GM18907 (cell line): Measurements from ENCODE around the gene PRICKLE3.
"Not testable (repeated sequence)": the region's sequence is repeated elsewhere in the genome, so short reads cannot be mapped to it uniquely, and the experiment has no call there.

Experiments
- ATAC-seq: cut with Tn5 transposase; IDR thresholded peaks from one replicate; pipeline ENCODE4 v1.9.1; 2021; ENCODE audit warnings: mild to moderate bottlenecking, moderate library complexity; ENCODE audit not compliant: unreplicated experiment

The PRICKLE3 gene

DNA sequence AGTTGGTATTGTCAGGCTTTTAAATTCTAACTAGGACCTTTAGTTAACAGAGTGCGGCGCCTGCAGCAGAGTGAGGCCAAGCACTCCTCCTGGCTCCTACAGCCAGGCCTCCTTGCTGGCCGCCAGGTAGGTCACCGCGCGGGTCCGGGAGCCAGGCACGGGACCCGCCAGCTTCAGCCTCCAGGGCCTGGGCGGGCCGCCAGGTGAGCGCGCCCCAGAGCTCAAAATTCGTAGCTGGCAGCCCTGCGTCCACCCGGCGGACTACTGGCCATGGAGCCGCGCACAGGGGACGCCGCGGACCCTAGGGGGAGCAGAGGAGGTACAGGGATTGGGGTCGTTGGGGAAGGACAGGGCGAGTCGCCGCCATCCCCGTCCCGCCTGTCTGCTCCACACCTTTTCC lies 23.6 kb downstream of the PRICKLE3 start, which contains the start of gene MAGIX:
Gene MAGIX (plus strand): TSS at position 139 of the 400 bp plus-strand sequence. CDS start 132 bp downstream, at position 271.
- no peak for ATAC-seq

DNA sequence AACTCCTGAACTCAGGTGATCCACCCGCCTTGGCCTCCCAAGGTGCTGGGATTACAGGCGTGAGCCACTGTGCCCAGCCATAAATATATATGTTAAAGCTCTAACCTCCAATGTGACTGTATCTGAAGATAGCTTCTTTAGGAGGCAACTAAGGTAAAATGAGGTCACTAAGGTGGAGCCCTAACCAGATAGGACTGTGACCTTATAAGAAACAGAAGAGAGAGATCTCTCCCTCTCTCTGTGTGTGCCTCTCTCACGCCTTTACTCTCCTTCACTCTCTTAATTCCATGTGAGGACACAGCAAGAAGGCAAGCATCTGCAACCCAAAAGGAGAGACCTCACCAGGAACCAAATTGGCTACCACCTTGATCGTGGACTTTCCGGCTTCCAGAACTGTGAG lies 24.5 kb downstream of the PRICKLE3 start:
- no peak for ATAC-seq

DNA sequence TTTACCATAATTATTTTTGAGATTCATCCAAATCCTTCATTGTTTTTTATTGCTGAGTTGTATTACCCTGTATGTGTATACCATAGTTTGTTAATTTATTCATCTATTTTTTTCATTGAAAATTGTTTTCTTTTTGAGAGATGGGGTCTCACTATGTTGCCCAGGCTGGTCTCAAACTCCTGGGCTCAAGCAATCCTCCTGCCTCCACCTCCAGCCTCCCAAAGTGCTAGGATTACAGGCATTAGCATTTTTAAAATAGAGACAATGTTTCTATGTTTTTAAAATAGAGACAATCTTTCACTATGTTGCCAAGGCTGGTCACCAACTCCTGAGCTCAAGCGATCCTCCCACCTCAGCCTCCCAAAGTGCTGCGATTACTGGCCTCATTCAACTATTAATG lies 25.3 kb downstream of the PRICKLE3 start:
- ATAC-seq: no peak

DNA sequence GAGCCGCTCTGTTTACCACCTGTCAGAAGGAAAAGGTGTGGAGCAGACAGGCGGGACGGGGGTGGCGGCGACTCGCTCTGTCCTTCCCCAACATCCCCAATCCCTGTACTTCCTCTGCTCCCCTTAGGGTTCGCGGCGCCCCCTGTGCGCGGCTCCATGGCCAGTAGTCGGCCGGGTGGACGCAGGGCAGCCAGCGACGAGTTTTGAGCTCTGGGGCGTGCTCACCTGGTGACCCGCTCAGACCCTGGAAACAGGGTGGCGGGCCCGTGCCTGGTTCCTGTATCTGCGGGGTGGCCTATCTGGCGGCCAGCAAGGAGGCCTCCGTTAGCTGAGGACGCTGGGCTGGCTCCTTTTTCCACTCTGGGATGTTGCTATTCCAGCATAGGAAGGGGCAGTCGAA lies 29.0 kb downstream of the PRICKLE3 start:
- ATAC-seq: no peak

DNA sequence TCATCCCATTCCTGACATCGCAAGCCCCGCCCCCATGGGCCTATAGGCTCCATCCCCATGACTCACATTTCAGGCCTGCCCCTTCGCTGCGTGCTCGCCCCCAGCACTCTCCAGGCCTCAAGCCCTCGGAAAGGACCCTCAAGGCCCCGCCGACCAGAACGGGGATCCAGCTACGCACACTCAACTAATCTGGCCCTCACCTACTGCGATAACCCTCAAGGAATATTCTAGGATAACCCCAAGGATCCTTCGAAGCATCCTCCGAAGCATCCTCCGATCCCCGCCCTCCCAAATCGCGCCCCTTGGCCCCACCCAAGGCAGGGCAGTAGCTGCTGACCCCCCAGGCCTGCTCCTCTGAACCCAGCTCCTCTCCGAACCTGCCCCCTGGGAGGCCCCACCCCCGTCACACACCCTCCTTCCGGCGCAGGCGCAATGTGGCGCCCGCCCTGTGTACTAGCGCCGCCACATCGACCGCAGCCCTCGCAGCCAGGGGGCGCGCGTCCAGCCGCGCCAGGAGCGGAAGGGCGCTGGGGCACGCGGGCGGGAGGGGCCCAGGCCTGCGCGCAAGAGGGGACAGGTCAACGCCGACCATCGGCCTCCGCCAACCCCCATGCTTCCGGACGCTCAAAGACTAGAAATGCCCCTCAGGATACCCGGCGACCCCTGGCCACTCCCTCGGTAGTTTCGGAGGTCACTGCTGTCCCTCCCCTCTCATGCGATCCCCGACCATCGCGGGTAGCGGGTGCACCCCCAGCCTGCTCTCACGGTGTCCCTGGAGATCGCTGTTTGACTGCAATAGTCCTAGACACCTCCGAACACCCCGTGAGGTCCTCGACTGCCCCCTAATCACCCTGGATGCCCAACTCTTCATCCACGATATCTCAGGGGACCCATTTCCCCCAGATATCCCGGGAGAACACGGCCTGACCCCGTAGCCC lies 30.0 kb downstream of the PRICKLE3 start:
- peak; percentile 78 for ATAC-seq

DNA sequence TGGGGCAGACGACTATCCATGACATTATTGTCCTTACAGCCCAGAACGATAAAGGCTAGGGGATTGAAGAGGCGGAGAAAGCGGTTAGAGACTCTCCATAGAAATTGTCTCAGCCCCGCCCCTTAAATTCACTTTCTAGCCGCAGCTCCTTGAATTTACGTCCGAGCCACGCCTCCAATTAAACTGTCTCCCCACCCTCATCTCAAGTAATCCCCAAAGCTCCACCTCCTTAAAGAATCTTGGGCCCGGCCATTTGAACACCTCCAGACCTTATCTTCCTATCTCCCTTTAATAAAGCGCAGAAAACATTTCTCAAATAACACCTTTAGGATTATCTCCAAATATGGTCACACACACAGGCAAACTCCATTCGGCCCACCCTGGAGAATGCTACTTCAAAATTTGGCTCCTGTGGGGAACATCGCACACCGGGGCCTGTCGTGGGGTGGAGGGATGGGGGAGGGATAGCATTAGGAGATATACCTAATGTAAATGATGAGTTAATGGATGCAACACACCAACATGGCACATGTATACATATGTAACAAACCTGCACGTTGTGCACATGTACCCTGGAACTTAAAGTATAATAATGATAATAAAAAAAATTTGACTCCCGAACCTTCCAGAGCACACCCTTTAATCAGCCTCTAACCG lies 30.8 kb downstream of the PRICKLE3 start:
- no peak for ATAC-seq

DNA sequence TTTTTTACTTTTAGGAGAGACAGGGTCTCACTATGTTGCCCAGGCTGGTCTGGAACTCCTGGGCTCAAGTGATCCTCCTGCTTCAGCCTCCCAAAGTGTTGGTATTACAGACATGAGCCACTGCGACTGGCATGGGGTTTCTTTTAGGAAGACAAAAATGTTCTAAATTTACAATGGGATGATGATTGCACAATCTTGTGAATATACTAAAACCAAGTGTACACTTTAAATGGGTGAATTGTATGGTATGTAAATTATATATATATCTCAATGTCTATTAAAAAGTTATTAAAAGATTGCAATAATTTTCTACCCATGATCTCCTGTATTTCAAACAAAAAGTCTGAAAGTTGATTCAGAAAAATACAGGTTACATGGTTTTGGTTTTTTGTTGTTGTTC lies 32.7 kb downstream of the PRICKLE3 start:
- no peak for ATAC-seq

DNA sequence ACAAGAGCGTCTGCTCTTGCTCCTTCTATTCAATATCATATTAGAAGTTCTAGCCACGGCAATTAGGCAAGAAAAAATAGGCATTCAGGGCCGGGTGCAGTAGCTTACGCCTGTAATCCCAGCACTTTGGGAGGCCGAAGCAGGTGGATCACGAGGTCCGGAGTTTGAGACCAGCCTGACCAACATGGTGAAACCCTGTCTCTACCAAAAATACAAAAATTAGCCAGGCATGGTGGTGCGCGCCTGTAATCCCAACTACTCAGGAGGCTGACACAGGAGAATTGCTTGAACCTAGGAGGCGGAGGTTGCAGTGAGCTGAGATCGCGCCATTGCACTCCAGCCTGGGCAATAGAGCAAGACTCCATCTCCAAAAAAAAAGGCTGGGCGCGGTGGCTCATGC lies 36.9 kb downstream of the PRICKLE3 start:
- not testable (repeated sequence) for ATAC-seq

DNA sequence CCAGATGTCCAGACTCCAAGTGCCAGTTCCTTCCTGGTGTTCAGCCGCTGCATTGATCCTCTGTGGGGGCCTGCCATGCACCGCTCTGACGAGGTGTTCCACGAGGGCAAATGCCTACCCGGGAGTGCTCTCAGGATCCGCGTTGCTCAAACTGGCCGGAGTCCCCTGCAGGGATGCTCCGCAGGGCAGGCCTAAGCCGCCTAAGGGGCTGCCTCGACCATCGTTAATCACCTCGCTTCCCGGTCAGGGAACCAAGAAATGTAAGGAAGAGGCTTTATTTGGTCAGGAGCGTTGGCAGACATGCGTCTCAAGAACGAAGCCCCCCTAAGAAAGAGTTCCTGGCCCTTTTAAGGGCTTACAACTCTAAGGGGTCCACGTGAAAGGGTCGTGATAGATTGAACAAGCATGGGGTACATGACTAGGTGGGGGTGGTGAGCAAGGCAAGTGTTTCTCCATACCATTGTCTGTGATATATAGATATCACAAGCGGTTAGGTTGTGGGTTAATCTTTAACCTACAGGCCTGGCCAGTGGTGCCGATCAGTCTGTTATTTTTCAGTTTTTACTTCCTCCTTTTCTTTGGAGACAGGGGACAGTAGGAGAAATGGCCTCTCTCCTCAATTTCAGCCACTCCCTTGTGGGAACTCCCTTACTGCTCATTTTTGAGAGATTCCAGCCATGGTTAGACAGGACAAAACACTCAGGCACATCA lies 37.6 kb downstream of the PRICKLE3 start:
- not testable (repeated sequence) for ATAC-seq

DNA sequence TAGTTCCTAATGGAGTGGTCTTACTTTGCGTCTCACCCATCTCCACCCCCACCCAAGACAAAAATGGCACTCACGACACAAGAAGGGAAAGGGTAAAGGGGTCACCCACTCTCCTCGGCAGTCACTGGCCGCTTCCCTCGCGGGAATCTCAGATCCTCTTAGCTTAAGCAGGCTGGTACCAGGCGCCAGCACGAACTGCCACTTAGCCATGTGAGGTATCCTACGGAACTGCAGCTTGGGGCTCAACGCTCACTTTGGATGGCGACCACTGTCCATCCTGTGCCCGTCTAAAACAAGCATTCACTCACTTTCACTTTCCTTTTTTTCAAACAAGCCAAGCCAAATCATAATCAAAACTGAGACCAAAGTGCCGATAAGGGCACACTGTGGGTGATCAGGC lies 38.2 kb downstream of the PRICKLE3 start:
- ATAC-seq: no peak

DNA sequence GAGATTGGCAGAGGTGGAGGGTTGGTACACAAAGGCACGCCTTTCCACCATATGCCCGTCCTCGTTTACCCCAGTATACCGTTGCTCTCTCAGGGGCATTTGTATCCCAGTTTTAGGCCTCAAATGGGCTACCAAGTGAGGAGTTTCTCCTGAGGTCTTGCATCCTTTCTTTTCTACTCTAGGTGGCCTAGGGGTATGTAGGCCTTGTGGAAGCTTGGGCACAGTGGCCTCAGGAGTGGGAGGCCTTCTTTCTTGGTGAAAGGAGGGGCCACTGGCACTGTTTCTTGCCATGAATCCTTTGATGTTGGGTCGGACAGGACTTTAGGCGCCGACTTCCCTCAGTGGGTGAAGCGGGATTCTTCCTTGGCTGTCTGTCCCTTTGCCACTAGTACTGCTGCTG lies 38.9 kb downstream of the PRICKLE3 start:
- no peak for ATAC-seq

DNA sequence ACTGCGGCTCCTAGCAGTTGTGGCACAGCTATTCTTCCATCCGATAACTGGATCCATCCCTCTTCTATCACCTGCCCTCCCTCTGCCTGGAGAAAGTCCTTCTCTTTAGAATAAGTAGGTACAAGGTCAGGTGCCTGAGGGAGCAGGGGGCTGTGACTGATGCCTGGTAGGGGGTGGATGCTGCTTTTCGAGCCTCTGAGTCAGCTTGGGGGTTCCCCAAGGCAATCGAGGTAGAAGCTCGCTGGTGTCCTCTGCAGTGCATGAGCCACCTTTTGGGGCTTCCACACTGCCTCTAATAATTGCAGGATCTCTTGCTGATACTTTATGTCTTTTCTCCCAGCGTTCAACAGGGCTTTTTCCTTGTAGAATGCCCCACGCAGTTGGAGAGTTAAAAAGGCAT lies 43.0 kb downstream of the PRICKLE3 start:
- ATAC-seq: not testable (repeated sequence)

DNA sequence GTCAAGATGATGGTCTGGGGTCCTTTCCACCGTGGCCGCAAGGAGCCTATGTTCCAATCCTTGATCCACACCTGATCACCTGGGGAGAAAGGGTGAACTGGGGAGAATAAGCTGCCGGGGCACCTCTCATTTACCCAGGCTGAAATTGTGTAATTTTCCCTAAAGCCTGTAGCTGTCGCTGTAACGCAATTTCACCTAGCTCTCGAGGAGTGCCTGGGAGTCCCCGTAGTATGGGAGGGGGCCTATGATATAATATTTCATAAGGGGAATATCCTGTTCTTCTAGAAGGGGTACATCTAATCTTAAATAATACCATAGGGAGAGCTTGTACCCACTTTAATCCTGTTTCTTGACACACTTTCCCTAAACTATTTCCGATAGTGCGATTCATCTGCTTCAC lies 43.9 kb downstream of the PRICKLE3 start:
- not testable (repeated sequence) for ATAC-seq

DNA sequence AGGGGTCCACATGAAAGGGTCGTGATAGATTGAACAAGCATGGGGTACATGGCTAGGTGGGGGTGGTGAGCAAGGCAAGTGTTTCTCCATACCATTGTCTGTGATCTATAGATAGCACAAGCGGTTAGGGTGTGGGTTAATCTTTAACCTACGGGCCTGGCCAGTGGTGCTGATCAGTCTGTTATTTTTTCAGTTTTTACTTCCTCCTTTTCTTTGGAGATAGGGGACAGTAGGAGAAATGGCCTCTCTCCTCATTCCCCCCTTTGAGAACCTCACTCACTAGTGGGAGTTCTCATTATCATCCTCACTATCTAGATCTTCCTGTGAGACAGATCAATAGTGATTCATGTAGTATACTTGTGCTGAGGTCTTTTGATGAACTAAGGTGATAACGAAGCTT lies 46.5 kb downstream of the PRICKLE3 start:
- no peak for ATAC-seq

DNA sequence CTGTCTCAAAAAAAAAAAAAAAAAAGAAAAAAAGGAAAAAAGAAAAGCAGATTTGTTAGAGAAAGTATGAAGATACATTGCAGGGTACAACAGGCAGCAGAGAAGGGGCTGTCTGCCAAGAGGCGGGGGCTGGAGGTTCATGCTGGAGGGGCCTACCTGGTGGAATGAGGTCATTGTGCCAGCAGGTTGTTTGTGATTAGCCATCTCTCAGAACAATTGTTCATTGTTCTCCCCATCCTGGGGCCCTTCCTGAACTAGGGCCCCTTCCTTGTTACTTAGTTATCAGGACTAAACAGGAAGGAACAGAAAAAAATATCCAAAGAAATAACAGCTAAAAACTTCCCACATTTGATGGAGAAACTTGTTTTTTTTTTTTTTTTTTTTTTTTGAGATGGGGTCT lies 48.7 kb downstream of the PRICKLE3 start:
- no peak for ATAC-seq

DNA sequence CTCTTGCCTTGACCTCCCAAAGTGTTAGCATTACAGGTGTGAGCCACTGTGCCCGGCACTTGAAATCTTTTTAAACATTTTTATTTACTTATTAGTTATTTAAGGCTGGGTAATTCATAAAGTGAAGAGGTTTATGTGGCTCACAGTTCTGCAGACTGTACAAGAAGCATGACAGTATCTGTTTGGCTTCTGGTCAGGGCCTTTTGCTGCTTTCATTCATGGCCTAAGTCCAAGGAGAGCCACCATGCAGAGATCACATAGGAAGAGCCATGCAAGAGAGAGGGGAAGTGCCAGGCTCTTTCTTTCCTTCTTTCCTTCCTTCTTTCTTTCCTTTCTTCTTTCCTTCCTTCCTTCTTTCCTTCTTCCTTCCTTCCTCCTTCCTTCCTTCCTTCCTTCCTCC lies 52.4 kb downstream of the PRICKLE3 start:
- ATAC-seq: no peak

DNA sequence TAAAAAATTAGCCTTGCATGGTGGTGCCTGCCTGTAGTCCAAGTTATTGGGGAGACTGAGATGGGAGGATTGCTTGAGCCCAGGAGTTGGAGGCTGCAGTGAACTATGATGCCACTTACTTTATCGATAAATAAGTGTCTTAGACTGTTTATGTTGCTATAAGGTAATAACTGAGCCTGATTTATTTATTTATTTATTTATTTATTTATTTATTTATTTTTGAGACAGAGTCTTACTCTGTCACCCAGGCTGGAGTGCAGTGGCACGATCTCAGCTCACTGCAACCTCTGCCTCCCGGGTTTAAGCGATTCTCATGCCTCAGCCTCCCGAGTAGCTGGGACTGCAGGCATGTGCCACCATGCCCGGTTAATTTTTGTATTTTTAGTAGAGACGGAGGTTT lies 53.9 kb downstream of the PRICKLE3 start:
- not testable (repeated sequence) for ATAC-seq

DNA sequence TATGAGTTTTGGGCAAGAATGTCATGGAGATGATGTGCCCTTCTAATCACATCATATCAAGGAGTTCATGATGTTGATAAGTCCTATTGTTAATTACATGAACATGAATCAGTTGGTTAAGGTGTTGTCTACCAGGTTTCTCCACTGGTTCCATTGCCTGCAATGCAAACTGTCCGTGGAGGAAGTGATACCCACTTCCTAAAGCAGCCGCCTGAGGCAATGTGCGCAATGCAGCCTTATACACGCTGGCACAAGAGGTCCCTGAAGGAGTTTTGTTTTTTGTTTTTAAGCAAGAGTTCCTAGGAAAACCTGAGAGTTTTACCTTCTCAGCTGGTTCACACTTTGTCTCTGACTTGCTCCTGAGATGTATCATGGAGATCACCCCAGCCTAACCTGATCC lies 56.7 kb downstream of the PRICKLE3 start:
- no peak for ATAC-seq

DNA sequence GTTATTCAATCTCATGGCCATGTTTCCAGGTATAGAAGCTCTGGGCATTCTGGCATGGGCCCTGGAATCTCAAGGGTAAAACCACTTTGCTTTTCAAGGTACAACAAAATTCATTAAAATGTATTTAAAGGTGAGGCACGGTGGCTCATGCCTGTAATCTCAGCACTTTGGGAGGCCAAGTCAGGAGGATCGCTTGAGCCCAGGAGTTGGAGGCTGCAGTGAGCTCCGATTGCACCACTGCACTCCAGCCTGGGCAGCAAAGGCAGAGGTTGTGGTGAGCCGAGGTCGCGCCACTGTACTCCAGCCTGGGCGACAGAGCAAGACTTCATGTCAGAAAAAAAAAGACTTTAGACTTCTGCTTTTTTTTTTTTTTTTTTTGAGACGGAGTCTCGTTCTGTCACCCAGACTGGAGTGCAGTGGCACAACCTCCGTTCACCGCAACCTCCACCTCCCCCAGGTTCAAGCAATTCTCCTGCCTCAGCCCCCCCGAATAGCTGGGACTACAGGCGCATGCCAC lies 58.4 kb downstream of the PRICKLE3 start:
- not testable (repeated sequence) for ATAC-seq
